CD14-positive monocyte (primary cell): ENCODE measurements around the gene ZNF470. TPM values are rescaled to one million over a fixed set of nuclear protein-coding genes. Genes with fewer than 3 reads are reported as not detected.
A peak's percentile ranks its signal among the peaks of the same experiment; 100 is the strongest.

ENCODE experiments used
- DNase-seq, 3 donors: peaks; one replicate each; pipeline ENCODE4 v3.0.0-alpha.2; 2011 to 2022
- H2AFZ ChIP-seq: 2 replicates; pipeline ENCODE4 v1.6.0; 2012; ENCODE audit warnings: mild to moderate bottlenecking, low read depth, low read length, inconsistent platforms; ENCODE audit not compliant: insufficient read depth, poor library complexity, severe bottlenecking
- H3K27ac ChIP-seq, 2 donors: 1 replicate in 1 of 2; 2 replicates in 1 of 2; pipeline ENCODE4 v1.5.1; 2012 to 2013; ENCODE audit warnings: low read length in 2 of 2, control low read depth in 1 of 2, inconsistent platforms in 1 of 2, low read depth in 1 of 2, mild to moderate bottlenecking in 1 of 2
- H3K27me3 ChIP-seq, 2 donors: one replicate each; pipeline versions ENCODE4 v1.6.0 to v1.6.1; 2011 to 2013; ENCODE audit warnings: low read length in 2 of 2; ENCODE audit not compliant: control insufficient read depth in 2 of 2, insufficient read depth in 2 of 2
- H3K36me3 ChIP-seq, 2 donors: replicated peaks in 1 of 2; 1 replicate in 1 of 2; 2 replicates in 1 of 2; pipeline versions ENCODE4 v1.5.1 to v1.6.1; 2012 to 2013; ENCODE audit warnings: low read length in 2 of 2, control low read depth in 1 of 2, inconsistent platforms in 1 of 2, mild to moderate bottlenecking in 1 of 2; ENCODE audit not compliant: insufficient read depth in 2 of 2, control insufficient read depth in 1 of 2
- H3K4me1 ChIP-seq, 2 donors: 1 replicate in 1 of 2; 2 replicates in 1 of 2; pipeline versions ENCODE4 v1.5.1 to v1.6.1; 2012 to 2013; ENCODE audit warnings: low read length in 2 of 2, control low read depth in 1 of 2, inconsistent platforms in 1 of 2, mild to moderate bottlenecking in 1 of 2, moderate library complexity in 1 of 2; ENCODE audit not compliant: insufficient read depth in 2 of 2, control insufficient read depth in 1 of 2
- H3K4me2 ChIP-seq: replicated peaks from 2 replicates; pipeline ENCODE3; 2012; ENCODE audit warnings: low read length, moderate library complexity, mild to moderate bottlenecking; ENCODE audit not compliant: poor library complexity, severe bottlenecking; ENCODE audit errors: extremely low read depth
- H3K4me3 ChIP-seq, 3 experiments: fragments of 200-600 bp in 1 of 3; sonication (generic) in 1 of 3; replicated peaks in 1 of 3; 1 replicate in 2 of 3; 2 replicates in 1 of 3; pipeline ENCODE4 v1.5.1; 2011 to 2013; ENCODE audit warnings: low read length in 3 of 3, mild to moderate bottlenecking in 3 of 3, control low read depth in 2 of 3, low read depth in 2 of 3, inconsistent platforms in 1 of 3, moderate library complexity in 1 of 3
- H3K79me2 ChIP-seq: 2 replicates; pipeline ENCODE4 v1.6.0; 2012; ENCODE audit warnings: mild to moderate bottlenecking, control low read depth, inconsistent platforms, low read length, moderate library complexity; ENCODE audit not compliant: insufficient read depth
- H3K9ac ChIP-seq: 2 replicates; pipeline ENCODE4 v1.6.0; 2017; ENCODE audit warnings: low read length, mild to moderate bottlenecking; ENCODE audit not compliant: insufficient read depth, poor library complexity, severe bottlenecking
- H3K9me3 ChIP-seq, 2 donors: replicated peaks in 1 of 2; 1 replicate in 1 of 2; 2 replicates in 1 of 2; pipeline versions ENCODE4 v1.5.1 to v1.6.1; 2012 to 2013; ENCODE audit warnings: low read length in 2 of 2, control low read depth in 1 of 2; ENCODE audit not compliant: control insufficient read depth in 1 of 2, insufficient read depth in 1 of 2
- H4K20me1 ChIP-seq: 2 replicates; pipeline ENCODE4 v1.6.0; 2012; ENCODE audit warnings: mild to moderate bottlenecking, low read length, control low read depth, moderate library complexity; ENCODE audit not compliant: insufficient read depth
- H3K27ac Mint-ChIP-seq, 7 donors: one replicate each; pipeline ENCODE4 v1.8.0; 2020; ENCODE audit warnings: mild to moderate bottlenecking in 7 of 7, mixed read lengths in 7 of 7, moderate library complexity in 6 of 7, inconsistent platforms in 2 of 7
- H3K27me3 Mint-ChIP-seq, 3 donors: one replicate each; pipeline ENCODE4 v1.8.0; 2021 to 2022; ENCODE audit warnings: low read depth in 3 of 3, mild to moderate bottlenecking in 3 of 3, mixed read lengths in 3 of 3, moderate library complexity in 3 of 3, inconsistent platforms in 1 of 3
- H3K36me3 Mint-ChIP-seq, 2 donors: one replicate each; pipeline ENCODE4 v1.8.0; 2020; ENCODE audit warnings: mixed read lengths in 2 of 2, inconsistent platforms in 1 of 2, mild to moderate bottlenecking in 1 of 2
- H3K4me1 Mint-ChIP-seq: one replicate; pipeline ENCODE4 v1.8.0; 2020; ENCODE audit warnings: mild to moderate bottlenecking, mixed read lengths
- H3K4me3 Mint-ChIP-seq, 2 donors: one replicate each; pipeline ENCODE4 v1.8.0; 2020; ENCODE audit warnings: mild to moderate bottlenecking in 2 of 2, mixed read lengths in 2 of 2, moderate library complexity in 1 of 2
- H3K9me3 Mint-ChIP-seq, 7 donors: one replicate each; pipeline ENCODE4 v1.8.0; 2020 to 2022; ENCODE audit warnings: mixed read lengths in 7 of 7, mild to moderate bottlenecking in 6 of 7, moderate library complexity in 6 of 7, inconsistent platforms in 2 of 7
- whole genome bisulfite sequencing: methylation state at CpG from one replicate; pipeline ENCODE4 v1.1.5; 2013; ENCODE audit warnings: missing lambda C conversion rate; ENCODE audit not compliant: insufficient coverage; 5-methylcytosine and 5-hydroxymethylcytosine counted together
- intact Hi-C, 2 donors: fragments of 100-400 bp; cut with micrococcal nuclease; formaldehyde crosslinking; loops; one replicate each; pipeline versions ENCODE4 v1.15.0 to v1.15.1; 2023
- polyA plus RNA-seq, 3 donors: library from polyadenylated mRNA; depleted of rRNA in 1 of 3; unstranded in 2 of 3; stranded (reverse) in 1 of 3; fragments of 300-500 nt in 2 of 3; fragments of >200 nt in 1 of 3; fragmentation: Illumina TruSeq in 2 of 3; gene quantifications; 1 replicate in 2 of 3; 2 replicates in 1 of 3; pipeline ENCODE4 v1.2.3, GENCODE V29; 2012 to 2021
- TF ChIP-seq, protein P1 (sequence below): fragments of 200-600 bp; IDR thresholded peaks from one replicate; pipeline ENCODE4 v1.8.0; 2022; ENCODE audit warnings: antibody characterized with exemption, mild to moderate bottlenecking

Gene ZNF470
- polyA plus RNA-seq, 3 donors = 0.31 to 0.81 (median 0.40) TPM

DNA sequence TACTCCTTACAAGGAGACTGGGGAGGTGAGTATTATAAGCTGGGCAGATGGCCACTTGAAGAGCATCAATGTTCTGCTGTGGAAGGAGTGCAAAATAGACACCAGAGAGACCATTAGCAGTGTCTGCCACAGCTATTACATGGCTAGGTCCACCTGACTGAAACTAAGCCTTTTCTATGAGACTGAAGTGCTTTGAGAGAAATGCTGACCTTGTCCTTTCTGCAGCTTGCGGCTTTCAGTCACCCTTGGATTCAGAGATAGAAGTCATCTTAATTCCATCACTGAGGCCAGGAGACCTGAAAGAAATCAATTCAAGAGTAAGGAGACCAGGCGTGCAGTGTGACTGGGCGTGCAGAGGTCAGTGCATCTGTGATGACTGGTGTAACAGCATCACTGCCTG, 29.8 kb upstream of the ZNF470 start:
- 100% methylated on average over 3 of the region's 3 CpGs for WGBS
- H3K4me2 ChIP-seq = peak overlapping the region; percentile 84
- H3K4me1 ChIP-seq = peaks cover 14 to 17% of the 10 kb centered on the region in 2 donors
- no peaks in the 10 kb centered on the region for H3K36me3 ChIP-seq
- no peak overlapping the region for H3K27ac ChIP-seq
- no peak overlapping the region for H3K9ac ChIP-seq
- Mint-ChIP-seq H3K4me1 (peaks cover 15% of the 10 kb centered on the region), H3K36me3 (peaks cover 16 to 36% of the 10 kb centered on the region in 2 donors), H3K27ac (peak overlapping the region in 2 of 7 donors; percentile 71 to 86), H3K4me3 (peak overlapping the region; percentile 84 to 91), H3K9me3 (peaks cover 58 to 85% (median 78%) of the 10 kb centered on the region in 7 donors), H3K27me3 (peaks cover 0 to 5% (median 3%) of the 10 kb centered on the region in 3 donors)
- H3K27me3 ChIP-seq = no peaks in the 10 kb centered on the region
- H4K20me1 ChIP-seq = no peaks in the 10 kb centered on the region
- no peaks in the 10 kb centered on the region for H3K79me2 ChIP-seq
- intact Hi-C loops = loop anchor here in 1 of 2 donors (10.0 kb wide), 1 partner anchor 133 kb away; the partner anchor contains the start of gene ZNF583
- H3K4me3 ChIP-seq = peak overlapping the region in 1 of 3 experiments; percentile 95
- no peak for DNase-seq
- peak overlapping the region; percentile 96 for H2AFZ ChIP-seq
- H3K9me3 ChIP-seq = peaks cover 65 to 87% of the 10 kb centered on the region in 2 donors
- TF ChIP-seq, protein P1, sequence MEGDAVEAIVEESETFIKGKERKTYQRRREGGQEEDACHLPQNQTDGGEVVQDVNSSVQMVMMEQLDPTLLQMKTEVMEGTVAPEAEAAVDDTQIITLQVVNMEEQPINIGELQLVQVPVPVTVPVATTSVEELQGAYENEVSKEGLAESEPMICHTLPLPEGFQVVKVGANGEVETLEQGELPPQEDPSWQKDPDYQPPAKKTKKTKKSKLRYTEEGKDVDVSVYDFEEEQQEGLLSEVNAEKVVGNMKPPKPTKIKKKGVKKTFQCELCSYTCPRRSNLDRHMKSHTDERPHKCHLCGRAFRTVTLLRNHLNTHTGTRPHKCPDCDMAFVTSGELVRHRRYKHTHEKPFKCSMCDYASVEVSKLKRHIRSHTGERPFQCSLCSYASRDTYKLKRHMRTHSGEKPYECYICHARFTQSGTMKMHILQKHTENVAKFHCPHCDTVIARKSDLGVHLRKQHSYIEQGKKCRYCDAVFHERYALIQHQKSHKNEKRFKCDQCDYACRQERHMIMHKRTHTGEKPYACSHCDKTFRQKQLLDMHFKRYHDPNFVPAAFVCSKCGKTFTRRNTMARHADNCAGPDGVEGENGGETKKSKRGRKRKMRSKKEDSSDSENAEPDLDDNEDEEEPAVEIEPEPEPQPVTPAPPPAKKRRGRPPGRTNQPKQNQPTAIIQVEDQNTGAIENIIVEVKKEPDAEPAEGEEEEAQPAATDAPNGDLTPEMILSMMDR = no peak

DNA sequence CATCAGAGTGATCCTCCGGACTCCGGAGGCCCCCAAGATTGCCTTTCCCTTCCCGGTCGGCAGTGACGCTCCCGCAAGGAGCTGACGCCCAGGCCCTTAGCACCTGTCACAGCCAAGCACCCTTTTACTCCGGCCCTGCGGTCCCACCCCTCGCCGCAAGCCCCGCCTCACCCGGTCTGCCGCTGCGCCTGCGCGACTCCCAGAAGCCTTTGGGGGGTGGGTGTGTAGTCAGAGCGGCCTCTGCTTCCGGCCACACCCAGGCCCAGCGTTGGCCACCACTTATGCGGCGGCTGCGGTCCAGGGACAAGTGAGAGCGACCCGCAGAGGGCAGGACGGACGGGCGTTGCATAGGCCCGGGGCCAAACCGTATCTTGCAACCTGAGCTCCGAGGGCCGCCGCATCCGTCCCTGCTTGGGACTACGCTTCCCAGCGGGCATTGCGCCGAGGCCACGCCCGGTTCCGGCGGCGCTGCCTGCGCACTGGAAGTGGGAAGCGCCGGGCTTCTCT, 29.0 kb upstream of the ZNF470 start:
- H3K36me3 Mint-ChIP-seq = peaks cover 16 to 40% of the 10 kb centered on the region in 2 donors
- Histone ChIP-seq H4K20me1 (no peaks in the 10 kb centered on the region), H3K9ac (peak overlapping the region; percentile 61), H3K9me3 (peaks cover 66 to 84% of the 10 kb centered on the region in 2 donors), H3K27ac (peak overlapping the region; percentile 76 to 85), H3K4me3 (peak overlapping the region; percentile 68 to 95 (median 84)), H2AFZ (peak overlapping the region; percentile 96), H3K27me3 (no peaks in the 10 kb centered on the region), H3K4me2 (peak overlapping the region; percentile 84), H3K79me2 (no peaks in the 10 kb centered on the region), H3K36me3 (no peaks in the 10 kb centered on the region), H3K4me1 (peaks cover 14 to 17% of the 10 kb centered on the region in 2 donors)
- peaks cover 53 to 80% (median 73%) of the 10 kb centered on the region in 7 donors for H3K9me3 Mint-ChIP-seq
- peaks cover 15% of the 10 kb centered on the region for H3K4me1 Mint-ChIP-seq
- TF ChIP-seq, protein P1 = no peak
- peaks cover 0 to 5% (median 0%) of the 10 kb centered on the region in 3 donors for H3K27me3 Mint-ChIP-seq
- WGBS = under 1% methylated on average over 33 of the region's 46 CpGs
- H3K4me3 Mint-ChIP-seq = peak overlapping the region; percentile 84 to 91
- DNase-seq = peak; percentile 77 to 86 (median 79)
- H3K27ac Mint-ChIP-seq = peak overlapping the region; percentile 79 to 95 (median 91)
- intact Hi-C loops = loop anchor here in 1 of 2 donors (10.0 kb wide), 1 partner anchor 134 kb away; the partner anchor contains the start of gene ZNF583
